ENCODE measurements around the gene EHMT2. TPM values are rescaled to one million over a fixed set of nuclear protein-coding genes. Genes with fewer than 3 reads are reported as not detected.

Gene EHMT2
- total and polyA plus RNA-seq, 2 of the 4 experiments (the other 2 are of a cell fraction), result 38.0 to 51.2 TPM

- H2AK5ac ChIP-seq (ENCODE audit: low read depth, low read length), result peak overlapping the region; percentile 86
- CTCF ChIA-PET, result no interaction called here
- peaks cover 5% of the 10 kb centered on the region; the same call in 1 of the 2 replicates for H3K36me3 ChIP-seq (ENCODE audit: control insufficient read depth, insufficient read depth, low read length)
- H4K91ac ChIP-seq (ENCODE audit: insufficient read depth, low read depth, low read length), result peak overlapping the region; percentile 66; the same call in 1 of the 2 replicates
- DNase-seq (no peak), ATAC-seq (ENCODE audit: low read depth) (no peak)
- peak overlapping the region; percentile 17; the same call in 1 of the 2 replicates for H3K18ac ChIP-seq (ENCODE audit: low read depth, low read length)
- H3K56ac ChIP-seq (ENCODE audit: extremely low read depth, insufficient read depth, low read length), result 0 out of 2 replicates have a peak overlapping the region, but pooled peaks have one; percentile 2
- peak overlapping the region; percentile 58 for H2BK5ac ChIP-seq (ENCODE audit: low read depth, low read length, poor library complexity, severe bottlenecking)
- H4K20me1 ChIP-seq (ENCODE audit: insufficient read depth, low read length), result peaks cover 7% of the 10 kb centered on the region
- H2AK9ac ChIP-seq (replicated peaks; ENCODE audit: low read depth, low read length, poor library complexity), result peak overlapping the region; percentile 75
- peak overlapping the region; percentile 82 to 85; a peak in 3 of 4 replicates for H4K8ac ChIP-seq (ENCODE audit: low read depth in 2 of 2, low read length in 2 of 2)
- peak overlapping the region; percentile 24; the same call in 1 of the 2 replicates for H3K14ac ChIP-seq (replicated peaks; ENCODE audit: low read depth, low read length)
- H3K9ac ChIP-seq (ENCODE audit: low read depth, low read length), result peak overlapping the region; percentile 54; the same call in 1 of the 2 replicates
- POLR2A ChIA-PET (ENCODE audit: unreplicated experiment), result interaction anchor here (0.6 to 1.3 kb wide), 3 partner anchors 71 to 493 kb away, joined by 3 to 7 read pairs (median 3); no protein-coding TSS in a partner anchor
- intact Hi-C loops (cut with micrococcal nuclease), result loop anchor here (5.0 kb wide), 1 partner anchor 251 kb away; the partner anchor contains the start of genes PPT2 and PRRT1
- H2AFZ ChIP-seq (replicated peaks; ENCODE audit: low read length, poor library complexity), result peak overlapping the region; percentile 90
- H3K4me2 ChIP-seq (ENCODE audit: low read depth, low read length), result peak overlapping the region; percentile 79
- no TSS peak for BruUV-seq (replicated peaks)
- H3K9me3 ChIP-seq (ENCODE audit: control insufficient read depth, insufficient read depth, low read length), result no peaks in the 10 kb centered on the region
- peak overlapping the region; percentile 5; the same call in 1 of the 2 replicates for H2BK120ac ChIP-seq (ENCODE audit: low read depth, low read length)
- H3K27ac ChIP-seq (ENCODE audit: insufficient read depth, low read length), result peak overlapping the region; percentile 64
- in situ Hi-C loops (cut with MboI; ENCODE audit: low sequenced_read_pairs), result no loop called here
- H3K4ac ChIP-seq (ENCODE audit: low read depth, low read length), result peak overlapping the region; percentile 53
- peaks cover 20 to 46% of the 10 kb centered on the region in 2 experiments; a peak in 3 of 4 replicates for H3K79me1 ChIP-seq (ENCODE audit: low read depth in 1 of 2, low read length in 2 of 2)
- peak overlapping the region; percentile 53 for H4K5ac ChIP-seq (ENCODE audit: low read depth, low read length)
- 28% methylated on average over 27 of the region's 29 CpGs; no CpG with 5 or more reads in 1 of the 2 experiments for WGBS, 2 experiments (ENCODE audit: extremely low coverage in 2 of 2, insufficient read length in 1 of 2)
- H2BK20ac ChIP-seq (ENCODE audit: low read depth, low read length), result 0 out of 2 replicates have a peak overlapping the region, but pooled peaks have one; percentile 37
- TF ChIP-seq RFX5 (IDR thresholded peaks at IDR 0.05; ENCODE audit: low read depth, low read length), result no peak
- TF ChIP-seq CHD1 (IDR thresholded peaks at IDR 0.05; ENCODE audit: low read depth, low read length), result no peak
- TF ChIP-seq, protein P1, sequence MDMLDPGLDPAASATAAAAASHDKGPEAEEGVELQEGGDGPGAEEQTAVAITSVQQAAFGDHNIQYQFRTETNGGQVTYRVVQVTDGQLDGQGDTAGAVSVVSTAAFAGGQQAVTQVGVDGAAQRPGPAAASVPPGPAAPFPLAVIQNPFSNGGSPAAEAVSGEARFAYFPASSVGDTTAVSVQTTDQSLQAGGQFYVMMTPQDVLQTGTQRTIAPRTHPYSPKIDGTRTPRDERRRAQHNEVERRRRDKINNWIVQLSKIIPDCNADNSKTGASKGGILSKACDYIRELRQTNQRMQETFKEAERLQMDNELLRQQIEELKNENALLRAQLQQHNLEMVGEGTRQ (IDR thresholded peaks at IDR 0.05; ENCODE audit: low read depth, low read length), result no peak
- no peak for TF ChIP-seq ELK1 (IDR thresholded peaks at IDR 0.05; ENCODE audit: borderline replicate concordance, low read depth, low read length)
- no peak for TF ChIP-seq MXI1 (IDR thresholded peaks at IDR 0.05; ENCODE audit: borderline replicate concordance, low read depth, low read length)
- TF ChIP-seq RCOR1 (IDR thresholded peaks at IDR 0.05; ENCODE audit: insufficient replicate concordance, low read length), result no peak
- no peak for TF ChIP-seq SMC3 (IDR thresholded peaks at IDR 0.05; ENCODE audit: low read depth, low read length)
- no peak for TF ChIP-seq POLR2A (IDR thresholded peaks at IDR 0.05; ENCODE audit: low read depth, low read length)
- TF ChIP-seq MAFK (IDR thresholded peaks at IDR 0.05; ENCODE audit: low read depth, low read length), result no peak
- no peak for TF ChIP-seq BHLHE40 (IDR thresholded peaks at IDR 0.05; ENCODE audit: low read depth, low read length)
- TF ChIP-seq CEBPB (IDR thresholded peaks at IDR 0.05; ENCODE audit: low read depth, low read length), result no peak
- TF ChIP-seq CTCF (conservative IDR thresholded peaks at IDR 0.05; ENCODE audit: low read depth, low read length), result no peak
- no peak for TF ChIP-seq RAD21 (IDR thresholded peaks at IDR 0.05; ENCODE audit: low read length)
- no peak for TF ChIP-seq FOS (IDR thresholded peaks at IDR 0.05; ENCODE audit: low read depth, low read length)
- TF ChIP-seq NFE2L2 (IDR thresholded peaks at IDR 0.05; ENCODE audit: low read depth, low read length), result no peak
- peak overlapping the region; percentile 38; the same call in 1 of the 2 replicates for H3K23ac ChIP-seq (ENCODE audit: low read depth, low read length)
- dilution Hi-C loops (cut with HindIII; ENCODE audit: low sequenced_read_pairs, unreplicated experiment), result no loop called here
- H2BK15ac ChIP-seq (ENCODE audit: low read depth, low read length), result no peak overlapping the region
- H3K27me3 ChIP-seq (ENCODE audit: control insufficient read depth, insufficient read depth, low read length), result no peaks in the 10 kb centered on the region
- peaks cover 12% of the 10 kb centered on the region for H3K4me1 ChIP-seq (ENCODE audit: control insufficient read depth, insufficient read depth, low read length)
- peak overlapping the region; percentile 58 for H3K4me3 ChIP-seq (ENCODE audit: insufficient read depth, low read depth, low read length)
- peaks cover 5% of the 10 kb centered on the region; the same call in 1 of the 2 replicates for H3K9me1 ChIP-seq (ENCODE audit: insufficient read depth, low read length)
Observed at GRCh38 chr6:31900917-31901414, 3.5 kb upstream of the EHMT2 start.
